VCaP (cell line): Measurements from ENCODE around the gene FGF14.

ENCODE experiments used
- H3K27ac ChIP-seq: fragments of 450-650 bp; 2 replicates; pipeline ENCODE4 v1.5.1; 2017
- TF ChIP-seq, protein P1 (sequence below): fragments of 450-650 bp; conservative IDR thresholded peaks from 2 replicates; pipeline ENCODE4 v1.5.1; 2017; ENCODE audit warnings: mild to moderate bottlenecking, moderate library complexity

The FGF14 gene

DNA sequence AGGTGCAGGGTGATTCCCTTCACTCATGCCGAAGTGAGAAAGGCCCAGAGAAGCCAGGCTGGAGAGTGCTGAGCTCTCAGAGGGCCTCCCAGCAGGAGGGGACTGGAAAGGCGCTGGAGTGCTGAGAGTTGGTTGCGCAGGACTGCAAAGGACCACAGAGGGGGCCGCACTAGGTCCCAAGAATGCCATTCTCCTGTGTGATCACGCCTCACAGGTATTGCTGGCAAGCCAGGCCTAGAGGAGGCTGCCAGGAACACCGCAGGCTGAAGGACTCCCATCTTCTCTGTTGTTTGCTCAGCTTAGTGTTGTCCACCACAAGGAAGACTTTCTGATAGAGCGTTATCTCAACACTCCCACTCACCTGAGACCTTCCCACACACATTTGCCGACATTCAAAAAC, 165.0 kb downstream of the FGF14 start:
- TF ChIP-seq, protein P1, sequence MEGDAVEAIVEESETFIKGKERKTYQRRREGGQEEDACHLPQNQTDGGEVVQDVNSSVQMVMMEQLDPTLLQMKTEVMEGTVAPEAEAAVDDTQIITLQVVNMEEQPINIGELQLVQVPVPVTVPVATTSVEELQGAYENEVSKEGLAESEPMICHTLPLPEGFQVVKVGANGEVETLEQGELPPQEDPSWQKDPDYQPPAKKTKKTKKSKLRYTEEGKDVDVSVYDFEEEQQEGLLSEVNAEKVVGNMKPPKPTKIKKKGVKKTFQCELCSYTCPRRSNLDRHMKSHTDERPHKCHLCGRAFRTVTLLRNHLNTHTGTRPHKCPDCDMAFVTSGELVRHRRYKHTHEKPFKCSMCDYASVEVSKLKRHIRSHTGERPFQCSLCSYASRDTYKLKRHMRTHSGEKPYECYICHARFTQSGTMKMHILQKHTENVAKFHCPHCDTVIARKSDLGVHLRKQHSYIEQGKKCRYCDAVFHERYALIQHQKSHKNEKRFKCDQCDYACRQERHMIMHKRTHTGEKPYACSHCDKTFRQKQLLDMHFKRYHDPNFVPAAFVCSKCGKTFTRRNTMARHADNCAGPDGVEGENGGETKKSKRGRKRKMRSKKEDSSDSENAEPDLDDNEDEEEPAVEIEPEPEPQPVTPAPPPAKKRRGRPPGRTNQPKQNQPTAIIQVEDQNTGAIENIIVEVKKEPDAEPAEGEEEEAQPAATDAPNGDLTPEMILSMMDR = no peak
- H3K27ac ChIP-seq = no peak overlapping the region

DNA sequence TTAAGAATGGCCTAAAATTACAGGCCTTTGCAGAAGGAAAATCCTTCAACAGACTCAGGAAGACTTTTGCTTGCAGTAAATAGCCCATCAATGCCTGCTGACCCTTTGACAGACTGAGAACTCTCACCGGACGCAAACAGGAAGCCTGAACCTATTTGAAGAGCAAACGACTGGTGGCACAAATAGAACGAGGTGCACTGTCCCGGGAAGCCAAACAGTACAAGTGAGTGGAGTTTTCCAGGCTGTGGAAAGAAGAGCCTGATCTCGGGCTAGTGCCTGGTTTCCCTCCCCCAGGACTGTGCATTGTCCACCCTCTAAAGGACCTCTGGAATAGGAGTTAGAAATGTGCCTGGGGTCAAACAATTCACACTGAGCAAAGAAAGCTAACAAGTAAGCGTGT, 165.5 kb downstream of the FGF14 start:
- TF ChIP-seq, protein P1 = no peak
- H3K27ac ChIP-seq = no peak overlapping the region

DNA sequence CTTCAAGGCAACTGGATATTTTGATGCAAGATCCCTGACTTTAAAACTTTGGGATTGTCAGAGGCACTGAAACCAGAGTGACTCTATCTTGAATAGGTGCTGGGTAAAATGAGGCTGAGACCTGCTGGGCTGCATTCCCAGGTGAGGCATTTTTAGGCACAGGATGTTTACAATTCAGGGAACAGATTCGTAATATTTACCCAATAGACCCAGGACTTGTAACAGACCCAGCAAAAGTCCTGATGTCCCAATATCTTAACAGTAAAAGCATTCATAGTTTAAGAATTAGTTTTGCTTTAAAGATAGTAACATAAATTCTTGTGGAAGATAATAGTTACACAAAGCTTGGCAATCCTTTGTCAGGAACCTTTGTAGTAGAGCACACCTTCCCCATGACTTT, 166.2 kb downstream of the FGF14 start:
- H3K27ac ChIP-seq = no peak overlapping the region
- TF ChIP-seq, protein P1 = no peak

DNA sequence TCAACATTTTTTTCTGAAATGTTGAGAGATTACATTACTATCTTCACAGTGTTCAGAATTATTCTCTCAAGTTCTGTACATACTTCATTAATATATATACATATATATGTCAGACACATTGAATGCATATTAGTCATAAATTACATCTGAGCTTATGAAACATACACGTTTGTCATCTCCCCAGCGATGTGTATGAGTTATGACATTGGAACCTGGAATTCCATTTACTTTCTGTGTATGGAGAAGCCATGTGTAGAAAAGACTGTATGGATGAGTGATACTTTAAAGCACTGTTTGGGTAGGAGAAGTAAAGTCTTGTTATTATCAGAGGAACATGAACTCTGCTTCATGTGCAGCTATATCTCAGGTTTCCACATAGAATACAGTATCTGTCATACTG, 167.2 kb downstream of the FGF14 start:
- TF ChIP-seq, protein P1 = no peak

DNA sequence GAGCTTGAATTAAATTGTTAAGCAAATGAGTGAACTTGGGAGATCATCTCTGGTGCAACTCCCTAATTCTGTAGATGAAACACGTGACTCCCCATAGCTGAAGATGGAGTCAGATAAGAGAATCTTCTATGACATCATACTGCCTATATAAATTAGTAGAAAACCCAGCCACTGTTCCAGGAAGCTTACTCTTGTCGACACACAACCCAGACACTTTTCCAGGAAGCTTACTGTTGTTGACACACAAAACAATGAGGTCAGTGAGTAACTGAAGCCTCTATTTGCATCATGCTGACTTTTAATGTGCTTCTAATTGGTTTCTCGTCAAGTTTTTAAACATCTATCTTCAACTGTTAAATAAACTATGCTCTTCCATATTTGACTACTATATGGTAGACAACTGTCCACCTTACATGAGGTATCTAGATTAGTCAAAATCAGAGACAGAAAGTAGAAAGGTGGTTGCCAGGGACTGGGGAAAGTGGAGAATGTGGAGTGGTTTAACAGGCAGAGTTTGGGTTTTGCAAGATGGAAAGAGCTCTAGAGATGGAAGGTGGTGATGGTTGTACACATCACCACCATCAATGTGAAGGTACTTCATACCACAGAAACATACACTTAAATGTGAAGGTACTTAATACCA, 168.2 kb downstream of the FGF14 start:
- H3K27ac ChIP-seq = no peak overlapping the region
- TF ChIP-seq, protein P1 = no peak

More for the DNA sequence above, 167.2 kb downstream of the FGF14 start:
- H3K27ac ChIP-seq = no peak overlapping the region

DNA sequence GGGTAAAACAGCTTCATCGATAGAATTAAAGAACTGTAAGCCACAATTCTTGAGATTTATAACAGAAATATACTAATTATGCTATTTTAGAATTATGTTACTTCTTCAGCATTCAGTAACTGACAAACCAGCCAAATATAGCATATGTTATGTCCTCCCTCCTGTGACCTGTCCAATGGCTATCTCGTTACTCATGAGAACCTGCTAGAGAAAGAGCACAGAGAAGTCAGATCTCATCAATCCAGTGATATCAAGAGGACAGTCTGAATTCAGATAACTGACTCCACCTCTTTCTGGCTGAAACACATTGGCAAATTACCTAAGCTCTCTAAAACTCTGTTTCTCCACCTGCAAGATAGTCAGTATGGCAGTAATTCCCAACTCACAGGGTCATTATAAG, 170.4 kb downstream of the FGF14 start:
- TF ChIP-seq, protein P1 = no peak
- H3K27ac ChIP-seq = no peak overlapping the region

DNA sequence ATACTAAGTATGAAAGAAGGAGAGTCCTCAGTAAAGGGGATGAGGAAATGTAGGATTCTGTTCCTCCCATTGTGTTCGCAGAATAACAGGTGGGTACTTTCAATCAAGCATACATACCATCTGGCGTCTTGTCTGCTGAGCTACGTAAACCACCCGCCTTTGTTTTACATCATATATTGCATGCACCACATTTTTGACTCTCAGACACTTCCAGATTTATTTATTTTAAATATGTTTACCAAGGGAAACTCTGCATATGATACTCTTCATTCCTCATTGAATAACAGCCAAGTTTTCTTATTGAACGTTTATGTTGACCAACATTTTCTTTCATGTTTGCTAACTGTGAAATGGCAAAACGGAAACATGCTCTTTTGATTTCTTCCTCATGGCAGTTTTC, 174.1 kb downstream of the FGF14 start:
- TF ChIP-seq, protein P1 = no peak
- no peak overlapping the region for H3K27ac ChIP-seq
